MV-4-11 (cell line): Measurements from ENCODE around the gene GOLGA8H.
A peak's percentile ranks its signal among the peaks of the same experiment; 100 is the strongest.
"Not testable (repeated sequence)": the region's sequence is repeated elsewhere in the genome, so short reads cannot be mapped to it uniquely, and the experiment has no call there.

Source experiments
- DNase-seq: peaks from one replicate; lab custom pipeline; 2025; lab: John Stamatoyannopoulos, UW

GOLGA8H gene

GRCh38 chr15:30603796-30604195 is at the start of gene GOLGA8H:
Gene GOLGA8H, plus strand, starts transcription at chr15:30604028. Its CDS starts 98 bp downstream, at chr15:30604126.
- not testable (repeated sequence) for DNase-seq

- DNase-seq = not testable (repeated sequence)
Measured at GRCh38 chr15:30566949-30567348, 36.9 kb upstream of the GOLGA8H start.

- DNase-seq = not testable (repeated sequence)
Measured at GRCh38 chr15:30573012-30573491, 30.8 kb upstream of the GOLGA8H start.

GRCh38 chr15:30579394-30579970 is 24.3 kb upstream of the GOLGA8H start:
- not testable (repeated sequence) for DNase-seq

GRCh38 chr15:30580716-30581115 is 23.1 kb upstream of the GOLGA8H start:
- not testable (repeated sequence) for DNase-seq

GRCh38 chr15:30598953-30599352 is 4.9 kb upstream of the GOLGA8H start:
- DNase-seq = not testable (repeated sequence)

- DNase-seq = not testable (repeated sequence)
Measured at GRCh38 chr15:30612271-30612670, 8.4 kb downstream of the GOLGA8H start.

GRCh38 chr15:30621342-30621741 is 17.5 kb downstream of the GOLGA8H start:
- DNase-seq = not testable (repeated sequence)

- not testable (repeated sequence) for DNase-seq
Measured at GRCh38 chr15:30625436-30626193, 21.8 kb downstream of the GOLGA8H start, which contains the start of gene ARHGAP11B. Gene ARHGAP11B, plus strand, starts transcription at chr15:30626128.

GRCh38 chr15:30626194-30626565 is 22.4 kb downstream of the GOLGA8H start:
- DNase-seq = not testable (repeated sequence)

- not testable (repeated sequence) for DNase-seq
Measured at GRCh38 chr15:30626632-30627031, 22.8 kb downstream of the GOLGA8H start.

- peak; percentile 80 for DNase-seq
Measured at GRCh38 chr15:30650012-30650929, 46.4 kb downstream of the GOLGA8H start.

- DNase-seq = not testable (repeated sequence)
Measured at GRCh38 chr15:30661154-30661553, 57.3 kb downstream of the GOLGA8H start.
